SK-N-MC (cell line): Measurements from ENCODE around the gene HBS1L.

Source experiments
- DNase-seq: peaks from one replicate; pipeline ENCODE4 v3.0.0-alpha.2; 2011; ENCODE audit warnings: low read depth, low spot score
- H3K27ac ChIP-seq: fragments of 200-600 bp; sonication (generic); 2 replicates; pipeline ENCODE4 v1.5.1; 2016; ENCODE audit warnings: mixed run types
- H3K36me3 ChIP-seq: fragments of 200-600 bp; sonication (generic); 2 replicates; pipeline ENCODE4 v1.6.1; 2017; ENCODE audit warnings: antibody characterized with exemption, low read length, mixed read lengths; ENCODE audit not compliant: insufficient read depth
- H3K4me3 ChIP-seq: fragments of 200-600 bp; sonication (generic); 2 replicates; pipeline ENCODE4 v1.5.1; 2016
- H3K9ac ChIP-seq: fragments of 200-600 bp; sonication (generic); 2 replicates; pipeline ENCODE4 v1.8.0; 2017; ENCODE audit warnings: mixed run types, mixed read lengths; ENCODE audit not compliant: insufficient read length
- H3K9me3 ChIP-seq: fragments of 200-600 bp; sonication (generic); 2 replicates; pipeline ENCODE4 v1.6.1; 2017; ENCODE audit warnings: low read depth, mild to moderate bottlenecking, antibody characterized with exemption, low read length, moderate library complexity, mixed read lengths
- EZH2 ChIP-seq: fragments of 200-600 bp; sonication (generic); IDR thresholded peaks from one replicate; pipeline ENCODE4 v1.6.1; 2017; ENCODE audit warnings: antibody characterized with exemption
- FOXP2 ChIP-seq: optimal IDR thresholded peaks from 2 replicates; pipeline ENCODE3; 2011; ENCODE audit warnings: mild to moderate bottlenecking, moderate library complexity; ENCODE audit not compliant: insufficient read depth; ENCODE audit errors: extremely low read length, control extremely low read depth
- POLR2AphosphoS5 ChIP-seq: IDR thresholded peaks from 2 replicates; pipeline ENCODE4 v1.6.1; 2012; ENCODE audit warnings: mild to moderate bottlenecking, low read depth, low read length, borderline replicate concordance

HBS1L gene

GRCh38 chr6:135054569-135055498 is at the start of gene HBS1L:
TSS of gene HBS1L (minus strand) at chr6:135054822. CDS start at chr6:135054691, 131 bp downstream.
- Histone ChIP-seq H3K9me3 (no peaks in the 10 kb centered on the region), H3K4me3 (peak within 1 kb of the TSS; percentile 99), H3K9ac (peak within 1 kb of the TSS; percentile 99), H3K27ac (peak within 1 kb of the TSS; percentile 86), H3K36me3 (peaks cover 4% of the 10 kb centered on the region)
- DNase-seq = peak; percentile 87
- TF ChIP-seq POLR2AphosphoS5 = peak; percentile 98
- TF ChIP-seq EZH2 = no peak

- H3K9ac ChIP-seq = no peak overlapping the region
- H3K4me3 ChIP-seq = no peak overlapping the region
- H3K27ac ChIP-seq = peak overlapping the region; percentile 66; the same call in 1 of the 2 replicates
Measured at GRCh38 chr6:135104199-135104598, 49.6 kb upstream of the HBS1L start.

GRCh38 chr6:135102191-135102590 is 47.6 kb upstream of the HBS1L start:
- no peak for DNase-seq
- TF ChIP-seq EZH2 (no peak), POLR2AphosphoS5 (no peak), FOXP2 (no peak)
- Histone ChIP-seq H3K27ac (no peak overlapping the region; the same call in 1 of the 2 replicates), H3K36me3 (no peaks in the 10 kb centered on the region), H3K4me3 (no peak overlapping the region), H3K9me3 (no peaks in the 10 kb centered on the region), H3K9ac (no peak overlapping the region)

More at GRCh38 chr6:135104199-135104598, 49.6 kb upstream of the HBS1L start:
- TF ChIP-seq FOXP2 (no peak), POLR2AphosphoS5 (no peak), EZH2 (no peak)
- no peak for DNase-seq
- Histone ChIP-seq H3K9me3 (no peaks in the 10 kb centered on the region), H3K36me3 (no peaks in the 10 kb centered on the region)

GRCh38 chr6:135097172-135097571 is 42.5 kb upstream of the HBS1L start:
- H3K9ac ChIP-seq = no peak overlapping the region
- H3K36me3 ChIP-seq = no peaks in the 10 kb centered on the region
- no peak overlapping the region for H3K27ac ChIP-seq
- TF ChIP-seq FOXP2 (no peak), EZH2 (no peak), POLR2AphosphoS5 (no peak)
- DNase-seq = no peak
- no peaks in the 10 kb centered on the region for H3K9me3 ChIP-seq
- H3K4me3 ChIP-seq = no peak overlapping the region

GRCh38 chr6:135096403-135097130 is 41.9 kb upstream of the HBS1L start:
- DNase-seq = no peak
- H3K9ac ChIP-seq = no peak overlapping the region
- H3K36me3 ChIP-seq = no peaks in the 10 kb centered on the region

GRCh38 chr6:135095716-135096115 is 41.1 kb upstream of the HBS1L start:
- DNase-seq = no peak
- no peak for TF ChIP-seq POLR2AphosphoS5
- TF ChIP-seq EZH2 = no peak
- no peak for TF ChIP-seq FOXP2
- no peak overlapping the region for H3K4me3 ChIP-seq
- H3K9ac ChIP-seq = no peak overlapping the region
- H3K36me3 ChIP-seq = no peaks in the 10 kb centered on the region
- H3K27ac ChIP-seq = no peak overlapping the region
- no peaks in the 10 kb centered on the region for H3K9me3 ChIP-seq

More at GRCh38 chr6:135096403-135097130, 41.9 kb upstream of the HBS1L start:
- TF ChIP-seq EZH2 = no peak
- TF ChIP-seq FOXP2 = no peak
- TF ChIP-seq POLR2AphosphoS5 = no peak
- H3K27ac ChIP-seq = no peak overlapping the region
- no peaks in the 10 kb centered on the region for H3K9me3 ChIP-seq
- H3K4me3 ChIP-seq = no peak overlapping the region

GRCh38 chr6:135094403-135094821 is 39.8 kb upstream of the HBS1L start:
- Histone ChIP-seq H3K36me3 (no peaks in the 10 kb centered on the region), H3K4me3 (no peak overlapping the region)
- no peak for DNase-seq

GRCh38 chr6:135093578-135093977 is 39.0 kb upstream of the HBS1L start:
- Histone ChIP-seq H3K27ac (no peak overlapping the region), H3K9me3 (no peaks in the 10 kb centered on the region), H3K36me3 (no peaks in the 10 kb centered on the region), H3K4me3 (no peak overlapping the region), H3K9ac (no peak overlapping the region)
- DNase-seq = no peak
- TF ChIP-seq FOXP2 = no peak
- TF ChIP-seq EZH2 = no peak
- TF ChIP-seq POLR2AphosphoS5 = no peak

More at GRCh38 chr6:135094403-135094821, 39.8 kb upstream of the HBS1L start:
- no peak overlapping the region for H3K27ac ChIP-seq
- no peak for TF ChIP-seq FOXP2
- TF ChIP-seq EZH2 = no peak
- no peak for TF ChIP-seq POLR2AphosphoS5
- no peaks in the 10 kb centered on the region for H3K9me3 ChIP-seq
- H3K9ac ChIP-seq = no peak overlapping the region
